Coronary artery (tissue), 2 donors: Measurements from ENCODE around the gene ANXA8L1.
"Not testable (repeated sequence)": the region's sequence is repeated elsewhere in the genome, so short reads cannot be mapped to it uniquely, and the experiment has no call there.

Experiments
- DNase-seq: peaks from one replicate; pipeline ENCODE4 v3.0.0-alpha.2; 2017; ENCODE audit warnings: low spot score
- H3K27ac ChIP-seq, 2 donors: fragments of 200-600 bp; sonication (generic); one replicate each; pipeline ENCODE4 v1.5.1; 2016 to 2019
- H3K4me3 ChIP-seq: fragments of 200-600 bp; sonication (generic); 2 replicates; pipeline ENCODE4 v1.5.1; 2016; ENCODE audit warnings: mild to moderate bottlenecking, moderate library complexity
- TF ChIP-seq, protein P1 (sequence below): fragments of 200-600 bp; sonication (generic); IDR thresholded peaks from one replicate; pipeline ENCODE4 v1.5.1; 2019; ENCODE audit warnings: antibody characterized with exemption

Gene ANXA8L1, protein sequence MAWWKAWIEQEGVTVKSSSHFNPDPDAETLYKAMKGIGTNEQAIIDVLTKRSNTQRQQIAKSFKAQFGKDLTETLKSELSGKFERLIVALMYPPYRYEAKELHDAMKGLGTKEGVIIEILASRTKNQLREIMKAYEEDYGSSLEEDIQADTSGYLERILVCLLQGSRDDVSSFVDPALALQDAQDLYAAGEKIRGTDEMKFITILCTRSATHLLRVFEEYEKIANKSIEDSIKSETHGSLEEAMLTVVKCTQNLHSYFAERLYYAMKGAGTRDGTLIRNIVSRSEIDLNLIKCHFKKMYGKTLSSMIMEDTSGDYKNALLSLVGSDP

DNA sequence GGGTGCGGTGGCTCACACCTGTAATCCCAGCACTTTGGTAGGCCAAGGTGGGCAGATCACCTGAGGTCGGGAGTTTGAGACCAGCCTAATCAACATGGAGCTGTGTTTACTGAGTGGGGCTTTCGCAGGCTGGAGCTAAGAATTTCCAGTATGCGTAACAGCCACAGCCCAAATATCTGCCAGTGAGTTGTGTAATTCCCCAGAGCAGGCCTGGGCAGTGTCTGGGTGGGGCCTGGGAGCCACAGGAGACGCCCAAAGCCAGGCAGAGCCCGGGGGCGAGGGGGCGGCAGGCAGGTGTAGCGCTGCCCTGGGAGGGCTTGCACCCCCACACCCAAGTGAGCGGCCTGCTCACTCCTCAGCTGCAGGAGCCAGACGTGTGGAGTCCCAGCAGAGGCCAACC lies at the start of gene ANXA8L1:
Gene ANXA8L1 (plus strand): TSS at position 371 of the 400 bp plus-strand sequence. CDS start 76 bp downstream, outside the sequence.
- not testable (repeated sequence) for H3K4me3 ChIP-seq, DNase-seq, H3K27ac ChIP-seq

DNA sequence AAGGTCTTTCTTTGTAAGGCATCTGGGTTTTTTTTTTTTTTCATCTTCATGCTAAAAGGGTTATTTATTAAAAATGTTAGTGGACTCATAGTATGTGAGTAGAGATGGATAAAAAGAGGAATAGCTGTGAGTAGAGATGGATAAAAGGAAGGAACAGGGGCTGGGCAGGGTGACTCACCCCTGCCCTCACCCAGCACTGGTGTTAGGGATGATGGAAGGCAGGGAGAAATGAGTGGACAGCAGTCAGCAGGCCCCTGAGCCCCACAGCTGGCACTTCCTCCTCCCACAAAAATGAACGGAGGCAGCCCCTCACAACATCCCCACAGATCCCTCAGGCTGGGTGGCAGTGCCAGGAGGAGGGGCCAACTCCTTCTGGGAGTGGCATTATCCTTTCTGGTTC lies 49.5 kb upstream of the ANXA8L1 start:
- no peak overlapping the region for H3K27ac ChIP-seq
- TF ChIP-seq, protein P1, sequence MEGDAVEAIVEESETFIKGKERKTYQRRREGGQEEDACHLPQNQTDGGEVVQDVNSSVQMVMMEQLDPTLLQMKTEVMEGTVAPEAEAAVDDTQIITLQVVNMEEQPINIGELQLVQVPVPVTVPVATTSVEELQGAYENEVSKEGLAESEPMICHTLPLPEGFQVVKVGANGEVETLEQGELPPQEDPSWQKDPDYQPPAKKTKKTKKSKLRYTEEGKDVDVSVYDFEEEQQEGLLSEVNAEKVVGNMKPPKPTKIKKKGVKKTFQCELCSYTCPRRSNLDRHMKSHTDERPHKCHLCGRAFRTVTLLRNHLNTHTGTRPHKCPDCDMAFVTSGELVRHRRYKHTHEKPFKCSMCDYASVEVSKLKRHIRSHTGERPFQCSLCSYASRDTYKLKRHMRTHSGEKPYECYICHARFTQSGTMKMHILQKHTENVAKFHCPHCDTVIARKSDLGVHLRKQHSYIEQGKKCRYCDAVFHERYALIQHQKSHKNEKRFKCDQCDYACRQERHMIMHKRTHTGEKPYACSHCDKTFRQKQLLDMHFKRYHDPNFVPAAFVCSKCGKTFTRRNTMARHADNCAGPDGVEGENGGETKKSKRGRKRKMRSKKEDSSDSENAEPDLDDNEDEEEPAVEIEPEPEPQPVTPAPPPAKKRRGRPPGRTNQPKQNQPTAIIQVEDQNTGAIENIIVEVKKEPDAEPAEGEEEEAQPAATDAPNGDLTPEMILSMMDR = no peak
- no peak for DNase-seq
- H3K4me3 ChIP-seq = no peak overlapping the region

DNA sequence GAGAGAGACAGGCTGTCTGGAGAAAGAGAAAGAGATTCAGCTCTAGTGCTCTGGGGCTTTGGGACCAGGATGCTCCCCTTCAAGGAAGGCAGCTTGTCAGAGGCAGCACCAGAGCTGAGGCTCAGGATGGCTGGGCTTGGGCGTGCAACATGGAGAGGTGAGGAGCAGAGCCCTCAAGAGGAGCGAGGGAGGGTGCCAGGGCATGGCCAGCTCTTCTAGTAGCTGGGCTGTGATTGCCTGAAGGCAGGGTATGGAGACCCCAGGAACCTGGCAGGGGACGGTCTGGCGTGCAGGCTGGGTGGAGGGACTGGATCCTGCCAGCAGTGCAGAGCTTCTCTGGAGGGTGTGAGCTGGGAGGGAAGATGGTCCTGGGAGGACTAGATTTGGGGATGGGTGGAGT lies 48.6 kb upstream of the ANXA8L1 start:
- H3K4me3 ChIP-seq = no peak overlapping the region
- no peak for DNase-seq
- TF ChIP-seq, protein P1 = no peak
- no peak overlapping the region for H3K27ac ChIP-seq

DNA sequence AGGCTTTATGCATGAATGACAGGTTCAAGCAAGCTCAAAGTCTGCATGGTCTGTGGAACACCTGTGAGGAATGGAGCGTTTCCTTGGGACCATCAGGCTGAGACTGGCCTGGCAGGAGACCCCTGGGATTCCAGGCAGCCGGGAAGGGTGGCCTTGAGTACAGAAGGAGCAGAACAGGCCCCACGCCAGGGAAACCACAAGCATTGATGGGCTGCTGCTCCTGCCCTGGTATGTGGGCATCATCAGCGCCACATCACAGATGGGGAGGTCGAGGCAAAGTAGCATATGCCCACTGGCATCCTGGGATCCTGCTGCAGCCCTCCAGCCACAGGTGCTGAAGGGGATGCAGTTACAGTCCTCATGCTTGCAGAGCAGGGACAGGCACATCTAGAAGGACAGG lies 47.9 kb upstream of the ANXA8L1 start:
- no peak for DNase-seq
- no peak overlapping the region for H3K27ac ChIP-seq
- H3K4me3 ChIP-seq = no peak overlapping the region
- TF ChIP-seq, protein P1 = no peak

DNA sequence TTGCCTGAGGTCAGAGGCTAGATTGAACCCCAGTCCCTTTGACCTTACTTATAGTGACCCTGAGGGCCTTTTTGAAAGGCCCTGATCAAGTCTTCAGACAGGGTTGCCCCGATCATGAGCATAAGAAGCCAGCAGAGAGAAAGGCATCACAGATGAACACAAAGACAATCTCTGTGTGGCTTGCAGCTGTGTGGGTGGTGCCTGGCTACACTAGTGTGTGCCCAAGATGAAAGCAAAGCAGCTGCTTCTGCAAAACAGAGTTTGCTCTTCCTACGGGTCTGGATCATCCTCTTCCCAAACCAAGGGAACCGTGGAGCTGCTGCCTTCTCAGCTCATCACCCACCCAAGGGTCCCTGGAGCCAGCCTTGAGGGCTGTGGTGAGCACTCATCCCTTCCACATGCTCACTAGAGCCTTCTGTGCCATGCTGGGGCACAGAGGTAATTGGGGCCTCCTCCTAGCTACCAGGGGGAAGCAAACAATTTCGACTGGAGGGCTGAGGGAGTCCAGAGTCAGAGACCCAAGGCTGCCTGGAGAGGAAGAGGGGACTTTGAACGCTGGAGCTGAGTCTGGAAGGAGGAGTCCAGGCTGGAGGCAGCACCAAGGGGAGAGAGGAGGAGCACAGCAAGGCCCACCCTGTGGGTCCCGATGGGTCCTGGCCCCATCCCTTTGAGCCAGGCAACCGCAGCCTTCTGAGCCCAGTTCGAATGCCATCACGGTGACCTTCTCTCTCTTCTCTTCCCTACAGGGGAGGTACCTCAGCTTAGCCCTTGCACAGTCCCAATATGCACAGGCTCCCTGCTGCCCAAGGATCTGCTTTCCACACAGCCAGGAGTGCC lies 46.5 kb upstream of the ANXA8L1 start:
- Histone ChIP-seq H3K27ac (no peak overlapping the region), H3K4me3 (no peak overlapping the region)
- TF ChIP-seq, protein P1 = no peak
- DNase-seq = no peak

DNA sequence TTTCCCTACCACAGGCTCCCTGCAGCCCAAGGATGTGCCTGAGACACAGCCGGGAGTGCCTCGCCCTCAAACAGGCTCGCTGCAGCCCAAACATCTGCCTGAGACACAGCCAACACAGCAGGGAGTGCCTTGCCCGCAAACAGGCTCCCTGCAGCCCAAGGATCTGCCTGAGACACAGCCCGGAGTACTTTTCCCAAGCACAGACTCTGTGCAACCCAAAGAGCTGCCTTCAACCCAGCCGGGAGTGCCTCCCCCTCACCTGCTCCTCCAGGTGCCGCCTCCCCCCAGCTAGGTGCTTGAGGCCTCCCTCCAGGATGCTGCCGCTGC lies 45.9 kb upstream of the ANXA8L1 start:
- Histone ChIP-seq H3K27ac (no peak overlapping the region), H3K4me3 (no peak overlapping the region)
- DNase-seq = no peak
- TF ChIP-seq, protein P1 = no peak

DNA sequence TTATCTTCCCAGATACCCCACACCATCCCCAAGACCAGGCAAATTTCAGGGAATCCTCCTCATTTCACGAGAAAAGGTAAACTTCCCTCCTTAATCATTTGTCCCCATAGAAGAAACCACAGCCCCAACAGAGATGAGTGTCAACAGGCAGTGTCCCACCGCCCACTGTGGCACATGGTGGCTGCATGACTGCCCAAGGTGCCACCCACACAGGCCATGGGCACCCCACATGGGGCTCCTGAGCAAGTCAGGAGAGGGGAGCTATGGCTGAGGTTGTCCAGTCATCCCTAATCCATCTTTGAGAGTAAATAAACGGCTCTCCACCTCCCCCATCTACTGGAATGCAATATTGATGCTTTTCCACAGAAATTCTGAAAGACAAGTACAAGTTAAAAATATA lies 44.7 kb upstream of the ANXA8L1 start:
- no peak overlapping the region for H3K4me3 ChIP-seq
- TF ChIP-seq, protein P1 = no peak
- DNase-seq = no peak
- H3K27ac ChIP-seq = no peak overlapping the region

DNA sequence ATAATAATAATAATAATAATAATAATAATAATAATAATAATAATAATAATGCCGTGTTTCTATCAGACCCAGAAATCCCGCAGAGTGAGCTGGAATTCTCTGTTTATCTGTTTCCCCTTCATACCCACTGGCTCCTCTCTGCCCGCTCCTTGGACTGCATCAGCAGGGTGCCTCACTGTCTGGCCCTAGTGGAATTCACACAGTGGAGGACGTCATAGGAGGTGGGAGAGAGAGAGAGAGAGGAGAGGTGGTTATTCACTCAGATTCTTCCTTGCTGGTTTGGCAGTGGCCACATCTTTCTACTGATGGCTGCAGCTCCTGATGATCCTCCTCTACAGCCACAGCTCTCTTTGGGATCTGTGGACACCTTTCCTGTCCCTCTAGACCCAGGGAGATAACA lies 10.1 kb upstream of the ANXA8L1 start:
- not testable (repeated sequence) for DNase-seq, H3K4me3 ChIP-seq

DNA sequence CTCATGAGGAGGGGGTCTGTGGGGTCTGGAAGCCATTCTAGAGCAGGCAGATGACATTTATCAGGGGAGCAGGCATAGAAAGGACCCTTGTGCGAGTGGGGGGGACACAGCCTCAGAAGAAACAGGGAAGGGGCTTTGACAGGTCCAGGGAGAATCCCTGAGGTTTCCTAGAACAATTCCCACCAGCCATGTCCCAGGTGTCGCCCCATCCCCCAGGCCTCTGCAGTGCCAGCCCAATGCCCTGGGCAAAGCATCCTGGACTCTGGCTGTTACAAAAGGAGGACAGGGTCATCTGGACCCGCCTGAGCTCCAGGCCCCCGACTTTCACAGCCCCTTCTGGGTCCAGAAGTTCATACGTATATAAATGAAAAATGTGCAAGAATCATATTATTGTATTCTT lies 8.4 kb upstream of the ANXA8L1 start:
- not testable (repeated sequence) for H3K4me3 ChIP-seq, DNase-seq, H3K27ac ChIP-seq

More for the DNA sequence above, 10.1 kb upstream of the ANXA8L1 start:
- H3K27ac ChIP-seq = not testable (repeated sequence)

DNA sequence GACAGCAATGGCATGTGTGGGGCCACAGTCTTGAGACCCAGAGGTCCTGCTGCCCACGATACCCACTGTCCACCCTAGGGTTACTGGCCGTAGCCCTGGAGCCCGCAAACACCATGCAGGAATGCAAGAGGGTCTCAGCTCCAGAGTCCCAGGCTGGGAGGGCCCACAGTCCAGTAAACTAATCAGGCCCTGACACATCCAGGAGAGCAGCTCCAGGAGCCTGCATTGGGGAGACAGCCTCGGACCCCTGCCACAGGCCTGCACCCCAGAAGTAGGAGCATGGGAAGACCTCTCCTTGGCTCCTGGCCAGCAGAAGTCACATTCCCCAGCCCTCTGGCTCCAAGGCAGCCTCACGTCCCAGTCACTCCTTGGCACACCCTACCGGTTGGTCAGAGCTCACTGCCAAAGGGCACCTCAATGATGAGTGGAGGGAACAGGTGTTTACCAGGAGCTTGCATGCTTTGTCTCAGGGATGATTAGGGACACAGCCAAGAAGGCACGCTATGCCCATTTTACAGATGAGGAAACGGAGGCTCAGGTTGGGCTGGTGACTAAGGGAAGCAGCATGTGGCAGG lies 7.8 kb upstream of the ANXA8L1 start:
- DNase-seq, H3K27ac ChIP-seq, H3K4me3 ChIP-seq: not testable (repeated sequence)

DNA sequence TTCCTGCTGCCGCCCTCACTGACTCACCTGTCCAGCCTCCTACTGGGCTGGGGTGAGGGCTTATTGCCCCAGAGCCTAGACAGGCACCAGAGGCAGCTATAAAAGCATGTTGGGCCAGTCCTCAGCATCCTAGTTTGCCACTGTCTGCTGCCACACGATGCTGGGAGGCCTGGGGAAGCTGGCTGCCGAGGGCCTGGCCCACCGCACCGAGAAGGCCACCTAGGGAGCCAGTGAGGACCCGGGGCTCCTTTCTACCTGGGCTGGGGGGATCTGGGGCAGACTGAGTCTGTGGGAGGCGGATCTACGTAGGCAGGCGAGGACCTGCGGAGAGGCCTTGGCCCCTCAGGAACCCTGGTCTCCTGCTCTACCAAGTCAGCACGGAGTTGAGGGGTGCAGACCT lies 6.6 kb upstream of the ANXA8L1 start:
- H3K27ac ChIP-seq, H3K4me3 ChIP-seq, DNase-seq: not testable (repeated sequence)
